ENCODE measurements around the gene FNTB. TPM values are rescaled to one million over a fixed set of nuclear protein-coding genes. Genes with fewer than 3 reads are reported as not detected.

The FNTB gene
- total and polyA plus RNA-seq, 2 of the 13 experiments (the other 11 are each of a cell fraction or from before 2014, with no cell fraction given) = 23.6 to 28.5 TPM

GRCh38 chr14:64947710-64948611, 38.7 kb upstream of the FNTB start (continued):
- TF ChIP-seq TIGD3 (CRISPR knock-in tag; IDR thresholded peaks at IDR 0.05; ENCODE audit: borderline replicate concordance) (no peak), ZNF280B (CRISPR knock-in tag; IDR thresholded peaks at IDR 0.05; ENCODE audit: borderline replicate concordance) (0 out of 2 replicates have a peak, but pooled peaks have one; percentile 54), ZNF839 (CRISPR knock-in tag; IDR thresholded peaks at IDR 0.05; ENCODE audit: borderline replicate concordance) (no peak), MAF1 (CRISPR knock-in tag; IDR thresholded peaks at IDR 0.05; ENCODE audit: borderline replicate concordance) (no peak), YEATS2 (CRISPR knock-in tag; IDR thresholded peaks at IDR 0.05; ENCODE audit: borderline replicate concordance) (0 out of 2 replicates have a peak, but pooled peaks have one; percentile 31), ZBTB3 (CRISPR knock-in tag; IDR thresholded peaks at IDR 0.05; ENCODE audit: borderline replicate concordance, low read depth) (0 out of 2 replicates have a peak, but pooled peaks have one; percentile 1), U2AF2 (IDR thresholded peaks at IDR 0.05; ENCODE audit: low read depth, low read length) (0 out of 2 replicates have a peak, but pooled peaks have one; percentile 30), ZNF644 (CRISPR knock-in tag; IDR thresholded peaks at IDR 0.05; ENCODE audit: low read depth) (peak; percentile 45; the same call in 1 of the 2 replicates), BCL6 (CRISPR knock-in tag; IDR thresholded peaks at IDR 0.05) (0 out of 2 replicates have a peak, but pooled peaks have one; percentile 20), FOXP4 (CRISPR knock-in tag; IDR thresholded peaks at IDR 0.05) (peak; percentile 34; the same call in 1 of the 2 replicates), CREB3 (CRISPR knock-in tag; IDR thresholded peaks at IDR 0.05) (no peak), REL (CRISPR knock-in tag; conservative IDR thresholded peaks at IDR 0.05) (no peak), NRL (CRISPR knock-in tag; IDR thresholded peaks at IDR 0.05; ENCODE audit: borderline replicate concordance) (peak; percentile 50; the same call in 1 of the 2 replicates), THAP7 (CRISPR knock-in tag; IDR thresholded peaks at IDR 0.05) (0 out of 2 replicates have a peak, but pooled peaks have one; percentile 20), PPARG (CRISPR knock-in tag; conservative IDR thresholded peaks at IDR 0.05) (peak; percentile 52; the same call in 1 of the 2 replicates), KMT2A (CRISPR knock-in tag; IDR thresholded peaks at IDR 0.05) (0 out of 2 replicates have a peak, but pooled peaks have one; percentile 32)
